Ascending aorta (tissue), 2 donors: ENCODE results near the gene E2F4. TPM values are rescaled to one million over a fixed set of nuclear protein-coding genes. Genes with fewer than 3 reads are reported as not detected.

ENCODE experiments used
- DNase-seq, 2 donors: peaks; one replicate each; pipeline ENCODE4 v3.0.0-alpha.2; 2019; ENCODE audit warnings: low spot score in 2 of 2
- H3K27ac ChIP-seq, 2 donors: fragments of 200-600 bp; sonication (generic); one replicate each; pipeline ENCODE4 v1.5.1; 2016 to 2017; ENCODE audit warnings: mild to moderate bottlenecking in 1 of 2
- H3K27me3 ChIP-seq: fragments of 200-600 bp; sonication (generic); one replicate; pipeline ENCODE4 v1.5.1; 2017
- H3K36me3 ChIP-seq, 2 donors: fragments of 200-600 bp; sonication (generic); one replicate each; pipeline ENCODE4 v1.5.1; 2016
- H3K4me1 ChIP-seq, 2 donors: fragments of 200-600 bp; sonication (generic); one replicate each; pipeline ENCODE4 v1.5.1; 2016 to 2017; ENCODE audit warnings: mild to moderate bottlenecking in 1 of 2
- H3K4me3 ChIP-seq, 2 donors: fragments of 200-600 bp; sonication (generic); one replicate each; pipeline ENCODE4 v1.5.1; 2016 to 2017; ENCODE audit warnings: mild to moderate bottlenecking in 1 of 2
- H3K9me3 ChIP-seq, 2 donors: fragments of 200-600 bp; sonication (generic); one replicate each; pipeline ENCODE4 v1.5.1; 2016
- intact Hi-C: fragments of 100-400 bp; cut with DNase I; formaldehyde crosslinking; loops from one replicate; pipeline ENCODE4 v1.15.1; 2023
- total RNA-seq: library from RNA; depleted of rRNA; stranded (reverse); fragments of >200 nt; gene quantifications from one replicate; pipeline ENCODE4 v1.1.0, GENCODE V29; 2016
- TF ChIP-seq, protein P1 (sequence below), 3 experiments: fragments of 200-600 bp in 2 of 3; fragments of 450-650 bp in 1 of 3; sonication (generic) in 2 of 3; IDR thresholded peaks; one replicate each; pipeline ENCODE4 v1.5.1; 2016 to 2019; ENCODE audit warnings: antibody characterized with exemption in 3 of 3, mild to moderate bottlenecking in 1 of 3, moderate library complexity in 1 of 3

The E2F4 gene
- total RNA-seq, 1 donor from 2014 or later: 114 TPM

DNA sequence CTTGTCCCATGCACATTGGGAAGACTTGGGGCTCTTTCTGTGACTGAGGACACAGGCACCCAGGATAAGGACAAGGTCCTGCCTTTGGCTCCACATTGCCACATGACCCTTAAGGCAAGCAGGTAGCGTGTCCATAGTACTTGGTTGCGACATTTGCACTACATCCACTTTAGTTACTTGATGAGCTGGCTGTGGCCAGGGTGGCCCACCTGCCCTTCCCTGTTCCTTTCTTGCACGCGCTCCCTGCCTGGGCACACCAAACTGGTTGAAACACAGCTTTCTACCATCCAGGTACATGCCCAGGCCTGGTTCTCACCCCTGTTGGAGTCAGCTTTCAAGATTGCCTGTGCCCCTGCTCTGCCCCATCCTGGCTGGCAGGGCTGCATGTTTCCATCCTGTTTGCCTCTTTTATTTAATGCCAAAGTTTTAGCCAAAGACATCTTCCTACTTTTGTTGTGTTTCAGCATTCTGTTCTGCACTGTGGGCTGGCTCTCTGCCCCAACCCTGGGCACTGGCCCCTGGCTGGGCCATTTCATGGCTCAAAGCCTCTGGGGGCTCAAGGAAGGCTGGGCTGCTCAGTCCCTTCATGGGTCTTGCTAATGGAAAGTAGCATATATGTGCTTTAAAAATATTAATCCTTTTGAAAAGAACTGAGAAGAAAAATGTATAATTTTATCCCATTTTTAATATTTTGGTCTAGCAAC, 44.4 kb upstream of the E2F4 start:
- Histone ChIP-seq H3K36me3 (peaks cover 29 to 51% of the 10 kb centered on the region in 2 donors), H3K27me3 (no peaks in the 10 kb centered on the region), H3K4me1 (peaks cover 6 to 8% of the 10 kb centered on the region in 2 donors), H3K4me3 (no peak overlapping the region), H3K27ac (no peak overlapping the region), H3K9me3 (no peaks in the 10 kb centered on the region)
- intact Hi-C loops: no loop called here
- DNase-seq: no peak
- TF ChIP-seq, protein P1, sequence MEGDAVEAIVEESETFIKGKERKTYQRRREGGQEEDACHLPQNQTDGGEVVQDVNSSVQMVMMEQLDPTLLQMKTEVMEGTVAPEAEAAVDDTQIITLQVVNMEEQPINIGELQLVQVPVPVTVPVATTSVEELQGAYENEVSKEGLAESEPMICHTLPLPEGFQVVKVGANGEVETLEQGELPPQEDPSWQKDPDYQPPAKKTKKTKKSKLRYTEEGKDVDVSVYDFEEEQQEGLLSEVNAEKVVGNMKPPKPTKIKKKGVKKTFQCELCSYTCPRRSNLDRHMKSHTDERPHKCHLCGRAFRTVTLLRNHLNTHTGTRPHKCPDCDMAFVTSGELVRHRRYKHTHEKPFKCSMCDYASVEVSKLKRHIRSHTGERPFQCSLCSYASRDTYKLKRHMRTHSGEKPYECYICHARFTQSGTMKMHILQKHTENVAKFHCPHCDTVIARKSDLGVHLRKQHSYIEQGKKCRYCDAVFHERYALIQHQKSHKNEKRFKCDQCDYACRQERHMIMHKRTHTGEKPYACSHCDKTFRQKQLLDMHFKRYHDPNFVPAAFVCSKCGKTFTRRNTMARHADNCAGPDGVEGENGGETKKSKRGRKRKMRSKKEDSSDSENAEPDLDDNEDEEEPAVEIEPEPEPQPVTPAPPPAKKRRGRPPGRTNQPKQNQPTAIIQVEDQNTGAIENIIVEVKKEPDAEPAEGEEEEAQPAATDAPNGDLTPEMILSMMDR (IDR thresholded peaks at IDR 0.05): no peak

DNA sequence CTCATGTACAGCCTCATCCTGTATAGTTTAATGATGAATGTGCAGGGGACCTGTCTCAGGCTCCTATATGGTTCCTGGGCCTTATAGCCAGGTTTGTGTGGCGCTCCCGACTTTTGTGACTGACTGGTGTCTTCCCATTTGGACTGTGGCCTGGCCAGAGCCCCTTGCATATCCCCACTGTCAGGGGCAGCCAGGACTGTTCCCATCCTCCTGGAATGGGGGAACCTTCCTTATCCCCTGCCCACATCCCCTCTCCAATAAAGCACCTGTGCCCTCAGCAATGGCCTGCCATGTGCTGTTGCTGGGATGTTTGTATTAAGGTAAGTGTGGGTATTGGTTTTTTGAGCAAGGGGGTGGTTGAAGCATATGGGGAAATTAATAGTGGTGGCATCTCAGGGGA, 43.7 kb upstream of the E2F4 start:
- no peaks in the 10 kb centered on the region for H3K27me3 ChIP-seq
- no peak for DNase-seq
- no peaks in the 10 kb centered on the region for H3K9me3 ChIP-seq
- intact Hi-C loops: no loop called here
- H3K4me1 ChIP-seq: peaks cover 6 to 8% of the 10 kb centered on the region in 2 donors
- H3K4me3 ChIP-seq: no peak overlapping the region
- peaks cover 29 to 44% of the 10 kb centered on the region in 2 donors for H3K36me3 ChIP-seq
- H3K27ac ChIP-seq: no peak overlapping the region
- TF ChIP-seq, protein P1 (IDR thresholded peaks at IDR 0.05): no peak

DNA sequence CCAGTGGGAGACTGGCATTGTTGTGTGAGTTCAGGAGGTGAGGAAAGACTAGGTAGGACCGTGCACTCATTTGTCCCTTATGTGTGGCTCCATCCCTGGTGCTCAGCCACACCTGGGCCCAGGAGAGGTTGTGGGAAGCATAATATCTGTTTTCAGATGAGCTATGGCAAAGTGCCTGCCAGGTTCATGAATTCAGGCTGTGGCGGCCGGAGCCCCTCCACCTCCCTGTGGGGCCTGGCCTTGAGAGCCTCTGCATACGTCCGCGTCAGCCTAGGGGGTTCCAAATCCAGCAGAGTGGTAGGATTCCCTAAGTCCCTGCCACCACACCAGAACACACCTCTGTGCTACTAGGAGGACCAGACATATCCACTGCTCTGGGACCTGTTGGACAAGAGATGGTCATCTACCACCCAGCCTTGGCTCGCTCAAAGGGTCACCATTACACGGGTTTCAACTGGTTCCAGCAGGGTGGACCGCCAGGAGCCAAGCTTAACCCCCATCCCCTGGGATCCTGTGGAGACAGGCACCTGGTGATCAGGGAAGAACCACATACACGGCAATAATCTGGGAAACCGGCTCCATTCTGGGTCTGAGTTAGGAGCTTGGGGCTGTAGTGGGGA, 43.2 kb upstream of the E2F4 start:
- intact Hi-C loops: no loop called here

DNA sequence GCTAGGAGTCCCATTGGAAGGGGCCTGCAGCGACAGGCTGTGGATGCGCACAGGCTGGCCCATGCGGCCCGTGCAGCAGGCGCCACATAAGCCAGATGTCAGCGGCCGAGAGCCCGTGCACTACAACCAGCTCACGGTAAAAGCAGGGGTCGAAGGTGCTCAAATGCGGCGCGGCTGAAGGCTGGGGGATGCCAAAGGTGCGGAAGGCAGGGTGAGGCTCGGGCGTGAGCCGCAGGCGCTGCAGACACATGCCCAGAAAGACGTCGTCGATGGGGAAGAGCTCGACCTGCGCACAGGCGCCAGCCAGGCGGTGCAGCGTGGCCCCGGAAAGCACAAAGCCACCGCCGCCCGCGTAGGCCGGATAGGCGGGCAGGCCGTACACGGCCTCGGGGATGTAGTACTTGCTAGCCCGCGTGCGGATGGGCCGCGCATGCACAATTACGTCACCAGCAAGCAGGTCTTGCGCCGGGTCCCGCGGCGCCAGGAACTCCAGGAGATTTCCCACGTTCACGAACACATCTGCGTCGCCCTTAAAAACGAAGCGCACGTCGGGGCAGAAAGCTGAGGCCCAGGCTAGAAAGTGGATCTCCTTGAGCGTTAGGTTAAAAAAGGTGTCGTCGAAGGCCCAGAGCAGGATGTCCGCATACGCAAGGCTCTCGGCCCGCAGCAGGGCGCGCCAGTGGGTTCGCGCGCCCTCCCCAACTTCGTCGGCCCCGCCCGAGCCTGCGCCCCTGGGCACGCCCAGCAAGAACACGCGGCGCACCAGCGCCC, 42.5 kb upstream of the E2F4 start:
- H3K4me3 ChIP-seq: peak overlapping the region; percentile 68 to 75
- TF ChIP-seq, protein P1 (IDR thresholded peaks at IDR 0.05): no peak
- intact Hi-C loops: loop anchor here (2.0 to 5.0 kb wide), 2 partner anchors 38 to 41 kb away; partner anchors contain the start of gene PHAF1
- H3K9me3 ChIP-seq: no peaks in the 10 kb centered on the region
- no peak for DNase-seq
- peaks cover 6 to 8% of the 10 kb centered on the region in 2 donors for H3K4me1 ChIP-seq
- peaks cover 20 to 32% of the 10 kb centered on the region in 2 donors for H3K36me3 ChIP-seq
- H3K27ac ChIP-seq: peak overlapping the region; percentile 88 to 89
- H3K27me3 ChIP-seq: no peaks in the 10 kb centered on the region

More for the DNA sequence above, 43.2 kb upstream of the E2F4 start:
- Histone ChIP-seq H3K4me1 (peaks cover 6 to 8% of the 10 kb centered on the region in 2 donors), H3K27ac (no peak overlapping the region), H3K27me3 (no peaks in the 10 kb centered on the region), H3K36me3 (peaks cover 25 to 39% of the 10 kb centered on the region in 2 donors), H3K4me3 (no peak overlapping the region), H3K9me3 (no peaks in the 10 kb centered on the region)
- TF ChIP-seq, protein P1 (IDR thresholded peaks at IDR 0.05): no peak
- no peak for DNase-seq

DNA sequence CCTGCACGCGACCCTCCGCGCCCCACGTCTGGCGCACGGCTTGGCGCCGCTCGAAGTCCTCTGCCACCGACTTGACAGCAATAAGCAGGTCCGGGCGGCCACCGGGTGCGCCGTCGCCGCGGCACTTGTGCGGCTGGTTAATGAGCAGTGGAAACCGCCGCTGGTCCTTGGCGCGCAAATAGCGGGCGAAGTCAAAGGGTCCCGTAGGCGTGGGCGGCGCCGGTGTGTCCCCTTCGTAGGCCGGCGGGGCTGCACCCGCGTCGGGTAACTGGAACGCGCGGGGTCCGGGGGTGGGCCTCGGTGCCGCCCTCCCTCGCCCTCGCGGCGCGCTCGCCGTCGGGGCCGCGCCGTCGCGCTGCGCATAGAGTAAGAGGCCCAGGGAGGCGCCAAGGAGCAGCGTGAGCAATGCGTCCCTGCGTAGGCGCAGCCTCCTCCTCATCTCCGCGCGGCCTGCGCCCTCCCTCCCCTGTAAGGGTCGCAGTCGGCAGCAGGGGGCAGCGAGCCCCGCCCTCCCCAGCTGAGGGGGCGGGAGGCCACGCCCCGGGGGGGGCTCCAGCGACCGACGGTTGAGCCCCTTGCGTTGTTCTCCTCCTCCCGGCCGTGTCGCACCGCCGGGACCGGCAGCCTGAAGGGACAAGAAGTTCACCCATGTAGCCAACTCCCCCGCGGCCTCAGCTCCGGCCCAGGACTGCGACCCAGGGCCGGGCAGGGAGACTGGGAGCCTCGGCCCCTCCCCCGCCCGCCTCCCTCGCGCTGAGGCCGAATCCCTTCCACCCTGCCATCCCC, 41.7 kb upstream of the E2F4 start:
- H3K4me1 ChIP-seq: peaks cover 6 to 14% of the 10 kb centered on the region in 2 donors
- no peaks in the 10 kb centered on the region for H3K9me3 ChIP-seq
- H3K27me3 ChIP-seq: no peaks in the 10 kb centered on the region
- H3K36me3 ChIP-seq: peaks cover 20 to 24% of the 10 kb centered on the region in 2 donors
- intact Hi-C loops: loop anchor here (2.0 to 5.0 kb wide), 2 partner anchors 37 to 41 kb away; partner anchors contain the start of gene PHAF1
- DNase-seq: no peak
- peak overlapping the region; percentile 88 to 89 for H3K27ac ChIP-seq
- TF ChIP-seq, protein P1 (IDR thresholded peaks at IDR 0.05): no peak
- peak overlapping the region; percentile 68 to 75 for H3K4me3 ChIP-seq
